Hematopoietic multipotent progenitor cell treated with erythropoietin and hydrocortisone succinate and interleukin-3 and kit ligand, for 6 days (in vitro differentiated cells): ENCODE measurements around the gene PRR14L.
"Not testable (repeated sequence)": the region's sequence is repeated elsewhere in the genome, so short reads cannot be mapped to it uniquely, and the experiment has no call there.

Source experiments
- DNase-seq: peaks from one replicate; pipeline ENCODE4 v3.0.0-alpha.2; 2015

PRR14L gene

DNA sequence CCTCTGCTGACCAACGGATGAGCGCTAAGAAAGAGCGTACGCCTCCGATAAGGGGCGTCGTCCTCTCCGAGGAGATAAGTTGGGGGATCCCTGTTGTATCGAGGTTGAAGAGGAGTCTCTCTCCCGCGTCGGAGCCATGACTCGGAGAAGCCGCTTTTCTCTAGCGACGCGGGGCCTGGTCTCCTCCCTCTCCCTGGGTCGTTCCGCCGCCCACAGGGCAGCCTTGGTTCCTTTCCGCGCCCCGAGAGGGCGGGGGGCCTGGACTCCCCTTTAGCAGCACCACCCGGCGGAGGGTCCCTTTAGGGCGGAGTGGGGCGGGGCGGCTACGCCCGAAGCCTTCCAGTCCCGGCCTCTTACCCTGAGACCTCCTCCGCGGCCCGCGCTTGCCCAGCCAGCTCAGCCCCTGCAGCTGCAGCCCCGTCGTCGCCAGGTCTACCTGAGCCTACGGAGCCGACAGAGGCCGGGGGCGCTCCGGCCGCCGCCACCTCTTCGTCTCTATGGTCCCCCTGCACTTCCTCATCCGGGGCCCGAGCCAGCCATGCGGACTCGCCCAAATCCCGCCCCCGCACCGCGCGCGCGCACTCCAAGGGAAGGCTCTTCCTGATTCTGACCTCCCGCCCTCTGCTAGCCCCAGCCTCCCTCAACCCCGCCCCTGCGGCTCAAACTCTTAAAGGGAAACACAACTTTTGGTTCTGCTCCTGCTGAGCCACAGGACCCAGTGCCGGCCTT lies at the start of gene PRR14L:
TSS of gene PRR14L (minus strand) at position 497 of the 729 bp plus-strand sequence. CDS start 11,272 bp downstream, outside the sequence.
- peak; percentile 98 for DNase-seq

DNA sequence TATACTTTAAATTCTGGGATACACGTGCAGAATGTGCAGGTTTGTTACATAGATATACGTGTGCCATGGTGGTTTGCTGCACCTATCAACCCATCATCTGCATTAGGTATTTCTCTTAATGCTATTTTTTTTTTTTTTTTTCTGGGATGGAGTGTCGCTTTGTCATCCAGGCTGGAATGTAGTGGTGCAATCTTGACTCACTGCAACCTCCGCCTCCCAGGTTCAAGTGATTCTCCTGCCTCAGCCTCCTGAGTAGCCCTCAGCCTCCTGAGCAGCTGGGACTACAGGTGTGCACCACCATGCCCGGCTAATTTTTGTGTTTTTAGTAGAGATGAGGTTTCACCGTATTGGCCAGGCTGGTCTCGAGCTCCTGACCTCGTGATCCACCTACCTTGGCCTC lies 49.4 kb upstream of the PRR14L start:
- not testable (repeated sequence) for DNase-seq

DNA sequence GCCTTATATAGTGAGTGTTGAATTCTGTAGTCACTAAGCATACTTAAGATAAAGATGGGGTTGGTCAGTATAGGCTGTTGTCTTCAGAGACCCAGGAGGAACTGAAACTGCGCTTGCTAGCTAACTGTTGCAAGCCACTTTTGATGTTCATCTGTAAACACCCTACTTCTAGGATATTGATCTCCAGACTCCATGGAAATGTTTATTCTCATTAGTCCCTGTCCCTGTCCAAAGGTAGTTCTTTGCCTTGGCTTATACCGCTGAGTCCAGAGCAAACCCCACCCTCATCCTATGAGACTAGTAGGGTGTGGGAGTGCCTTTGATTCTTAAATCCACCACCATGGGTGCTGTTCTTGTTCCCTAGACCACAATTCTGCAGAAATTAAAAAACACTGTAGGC lies 40.3 kb upstream of the PRR14L start:
- peak; percentile 17 for DNase-seq

- DNase-seq: peak; percentile 78
Observed at GRCh38 chr22:31789803-31790202, 39.9 kb upstream of the PRR14L start.

- no peak for DNase-seq
Observed at GRCh38 chr22:31776231-31776630, 26.3 kb upstream of the PRR14L start.

GRCh38 chr22:31773416-31773815 lies 23.5 kb upstream of the PRR14L start:
- DNase-seq: no peak

DNA sequence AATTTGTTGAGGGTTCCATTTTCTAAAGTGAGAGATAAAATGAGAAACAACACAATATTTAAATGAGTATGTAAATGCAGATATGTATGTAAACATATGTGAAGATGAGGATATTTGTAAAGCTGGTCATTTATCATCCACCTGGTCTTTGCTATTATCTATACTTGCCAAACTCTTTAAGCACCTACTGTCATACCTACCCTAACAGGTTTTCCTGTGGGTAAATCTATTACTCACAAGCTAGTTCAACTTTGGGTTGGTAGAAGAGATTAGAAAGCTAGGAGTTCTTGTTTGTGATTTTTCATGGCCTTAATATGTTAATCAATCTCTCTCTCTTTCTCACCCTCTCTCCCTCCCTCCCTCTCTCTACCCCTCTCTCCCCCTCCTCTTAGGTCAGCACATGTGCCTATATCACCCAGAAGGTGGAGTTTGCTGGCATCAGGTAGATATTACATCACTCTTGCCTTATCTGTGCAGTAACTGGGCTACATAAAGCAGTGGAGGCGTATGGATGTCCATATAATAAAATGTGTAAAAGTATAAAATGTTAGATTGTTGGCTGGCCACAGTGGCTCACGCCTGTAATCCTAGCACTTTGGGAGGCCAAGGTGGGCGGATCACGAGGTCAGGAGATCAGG lies 18.6 kb upstream of the PRR14L start:
- DNase-seq: no peak

GRCh38 chr22:31764785-31765184 lies 14.9 kb upstream of the PRR14L start:
- peak; percentile 43 for DNase-seq

DNA sequence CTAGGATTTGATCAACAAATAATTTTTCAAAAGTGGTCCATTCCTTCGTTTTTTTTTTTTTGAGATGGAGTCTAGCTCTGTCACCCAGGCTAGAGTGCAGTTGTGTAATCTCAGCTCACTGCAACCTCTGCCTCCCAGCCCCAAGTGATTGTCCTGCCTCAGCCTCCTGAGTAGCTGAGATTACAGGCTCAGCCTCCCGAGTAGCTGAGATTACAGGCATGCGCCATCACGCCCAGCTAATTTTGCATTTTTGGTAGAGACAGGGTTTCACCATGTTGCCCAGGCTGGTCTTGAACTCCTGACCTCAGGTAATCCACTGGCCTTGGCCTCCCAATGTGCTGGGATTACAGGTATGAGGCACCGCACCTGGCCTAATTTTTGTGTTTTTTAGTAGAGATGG lies 8.9 kb upstream of the PRR14L start:
- not testable (repeated sequence) for DNase-seq

DNA sequence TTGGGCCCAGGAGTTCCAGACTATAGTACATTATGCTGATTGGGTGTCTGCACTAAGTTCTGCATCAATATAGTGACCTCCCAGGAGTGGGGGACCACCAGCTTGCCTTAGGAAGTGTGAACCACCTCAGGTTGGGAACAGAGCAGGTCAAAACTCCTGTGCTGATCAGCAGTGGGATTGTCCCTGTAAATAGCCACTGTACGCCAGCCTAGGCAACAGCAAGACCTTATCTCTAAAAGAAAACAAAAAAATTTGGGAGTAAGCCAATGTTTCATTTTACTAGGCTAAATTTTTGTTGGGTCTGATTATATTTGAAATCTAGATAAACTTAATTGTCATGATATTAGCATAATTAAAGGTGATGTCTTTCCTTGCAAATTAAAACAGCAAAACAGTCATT lies 7.3 kb upstream of the PRR14L start:
- peak; percentile 42 for DNase-seq

DNA sequence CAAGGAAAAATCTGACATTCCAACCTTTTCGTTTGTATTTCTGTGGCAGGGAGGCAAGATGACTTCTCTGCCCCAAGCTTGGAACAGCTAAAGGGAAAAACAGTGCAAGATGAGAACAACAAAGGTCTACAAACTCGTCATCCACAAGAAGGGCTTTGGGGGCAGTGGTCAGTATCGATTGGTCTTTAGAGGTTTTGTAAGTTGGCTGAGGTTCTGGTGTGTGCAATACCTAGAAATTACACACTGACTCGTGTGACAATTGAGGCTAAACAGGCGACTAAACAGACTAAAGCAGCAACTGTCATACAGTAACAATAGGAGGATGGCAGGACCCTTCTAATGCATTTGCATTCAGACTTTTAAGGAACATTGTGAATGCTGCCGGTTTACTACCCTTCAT lies 4.9 kb upstream of the PRR14L start:
- DNase-seq: no peak

DNA sequence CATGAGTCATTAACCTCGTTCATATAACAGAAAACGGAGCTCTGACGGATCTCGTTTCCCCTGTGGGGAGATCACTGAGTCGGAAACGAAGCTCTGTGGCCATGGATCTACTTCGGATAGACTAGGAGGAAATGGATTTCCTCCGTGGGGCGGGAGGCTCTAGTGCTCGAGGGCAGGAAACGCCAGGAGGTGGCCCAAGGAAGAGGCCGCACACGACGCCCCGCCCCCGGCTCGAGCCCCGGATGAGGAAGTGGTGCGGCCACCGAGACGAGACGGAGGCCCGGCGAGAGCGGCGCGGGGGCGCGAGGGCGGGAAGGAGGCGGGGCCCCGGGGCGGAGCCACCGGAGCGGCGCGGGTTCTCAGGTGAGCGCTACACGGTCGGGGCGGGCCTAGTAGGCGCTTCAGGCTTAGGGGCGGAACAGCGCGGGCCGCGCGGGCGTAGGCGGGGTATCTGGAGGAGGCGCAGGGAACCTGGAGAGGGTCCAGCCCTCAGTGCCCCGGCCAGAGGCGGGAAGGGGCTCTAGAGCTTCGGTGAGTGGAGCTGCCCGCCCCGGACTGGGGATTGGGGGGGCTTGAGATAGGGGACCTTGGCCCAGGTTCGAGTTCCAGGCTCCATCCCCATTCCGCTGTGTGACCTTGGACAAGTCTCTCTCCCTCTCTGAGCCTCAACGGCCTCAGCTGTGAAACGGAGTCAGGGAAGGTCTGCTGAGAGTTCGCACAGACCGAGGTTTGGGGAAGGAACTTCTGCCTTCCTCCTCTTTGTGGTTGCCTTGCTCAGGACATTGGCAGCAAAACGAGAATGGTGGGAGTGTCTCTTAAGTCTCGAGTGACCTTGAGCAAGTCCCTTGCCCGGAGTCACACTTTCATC lies 3.9 kb upstream of the PRR14L start, which contains the start of gene DEPDC5:
TSS of gene DEPDC5 (plus strand) at position 386 of the 868 bp plus-strand sequence. CDS start 903 bp downstream, outside the sequence.
- peak; percentile 96 for DNase-seq

DNA sequence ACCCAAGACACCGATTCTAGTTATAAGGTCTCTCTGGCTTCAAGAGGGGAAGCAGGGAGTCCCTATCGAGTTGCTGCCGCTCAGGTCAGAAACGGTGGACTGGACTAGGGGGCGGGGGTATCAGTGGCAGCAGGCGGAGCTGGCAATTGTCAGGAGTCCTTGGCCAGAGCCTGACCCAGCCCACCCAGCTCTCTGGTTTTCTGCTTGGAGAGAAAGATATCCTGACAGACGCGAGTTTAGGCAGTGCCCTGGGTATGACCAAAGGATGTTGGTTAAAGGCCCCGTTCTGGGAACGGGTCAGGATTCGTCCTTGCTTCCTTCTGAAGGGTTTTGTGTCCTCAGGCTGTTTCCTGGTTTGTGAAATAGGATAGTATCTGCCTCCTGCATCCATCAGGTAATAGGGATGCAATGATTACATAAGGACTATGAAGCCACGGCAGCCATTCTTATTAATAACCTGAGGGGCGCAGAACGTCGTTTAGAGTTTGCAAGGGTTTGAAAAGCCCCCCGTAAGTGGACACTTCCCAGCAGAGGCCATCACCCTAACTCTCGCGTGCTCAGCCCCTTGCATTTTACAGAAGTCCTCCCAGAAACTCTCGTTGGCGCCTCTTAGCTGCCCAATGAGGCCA lies 3.2 kb upstream of the PRR14L start:
- DNase-seq: peak; percentile 83

DNA sequence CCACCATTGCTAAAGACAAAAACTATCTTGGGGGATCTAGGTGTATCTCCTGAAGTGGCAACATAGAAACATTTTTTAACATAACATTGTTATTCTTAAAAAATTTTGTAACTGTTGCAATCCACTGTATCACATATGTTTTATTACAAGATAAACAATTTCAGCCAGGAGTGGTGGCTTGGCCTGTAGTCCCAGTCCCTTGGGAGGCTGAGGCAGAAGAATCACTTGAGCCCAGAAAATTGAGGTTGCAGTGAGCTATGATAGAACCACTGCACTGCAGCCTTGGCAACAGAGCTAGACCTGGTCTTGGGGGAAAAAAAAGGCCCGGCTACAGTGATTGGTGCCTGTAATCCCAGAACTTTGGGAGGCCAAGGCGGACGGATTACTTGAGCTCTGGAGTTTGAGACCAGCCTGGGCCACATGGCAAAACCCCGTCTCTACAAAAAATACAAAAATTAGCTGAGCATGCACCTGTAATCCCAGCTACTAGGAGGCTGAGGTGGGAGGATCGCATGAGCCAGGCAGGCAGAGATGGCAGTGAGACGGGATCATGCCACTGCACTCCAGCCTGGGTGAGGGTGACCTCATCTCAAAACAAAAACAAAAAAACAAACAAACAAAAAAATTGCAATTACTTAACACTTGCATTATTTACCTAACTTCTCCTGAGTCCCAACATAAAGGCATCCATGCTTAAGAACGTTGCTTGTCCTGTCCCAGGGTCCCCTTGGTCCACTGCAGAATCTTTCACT lies 2.3 kb upstream of the PRR14L start:
- no peak for DNase-seq

- no peak for DNase-seq
Observed at GRCh38 chr22:31750365-31751284, 693 bp upstream of the PRR14L start.

- DNase-seq: no peak
Observed at GRCh38 chr22:31748490-31748889, 1.4 kb downstream of the PRR14L start.

- no peak for DNase-seq
Observed at GRCh38 chr22:31747441-31747840, 2.5 kb downstream of the PRR14L start.

DNA sequence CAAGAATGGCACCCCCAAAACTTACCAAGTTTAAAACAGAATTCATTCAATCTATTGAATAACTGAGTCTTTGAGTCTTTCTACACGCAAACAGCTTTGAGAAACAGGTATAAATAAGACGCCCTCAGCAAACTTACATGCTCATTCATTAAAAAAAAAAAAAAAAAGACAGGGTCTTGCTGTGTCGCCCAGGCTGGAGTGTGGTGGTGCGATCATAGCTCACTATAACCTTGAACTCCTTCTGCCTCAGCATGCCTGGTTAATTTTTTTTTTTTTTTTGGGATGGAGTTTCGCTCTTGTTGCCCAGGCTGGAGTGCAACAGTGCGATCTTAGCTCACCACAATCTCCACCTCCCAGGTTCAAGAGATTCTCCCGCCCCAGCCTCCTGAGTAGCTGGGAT lies 6.1 kb downstream of the PRR14L start:
- DNase-seq: no peak

GRCh38 chr22:31742682-31743081 lies 7.2 kb downstream of the PRR14L start:
- DNase-seq: no peak

DNA sequence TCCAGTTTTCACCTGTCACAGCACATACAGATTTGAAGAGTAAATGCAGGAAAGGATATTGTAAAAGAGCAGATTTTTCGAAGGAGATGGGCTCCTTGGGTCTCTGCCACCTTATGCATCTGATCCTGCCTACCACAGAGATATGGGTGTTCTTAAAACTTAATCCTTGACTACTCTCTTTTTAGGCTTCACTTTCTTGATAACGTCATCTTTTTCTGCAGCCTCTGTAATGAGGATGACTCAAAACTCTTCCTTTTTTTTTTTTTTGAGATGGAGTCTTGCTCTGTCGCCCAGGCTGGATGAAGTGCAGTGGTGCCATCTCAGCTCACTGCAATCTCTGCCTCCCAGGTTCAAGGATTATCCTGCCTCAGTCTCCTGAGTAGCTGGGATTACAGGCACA lies 7.8 kb downstream of the PRR14L start:
- DNase-seq: no peak

DNA sequence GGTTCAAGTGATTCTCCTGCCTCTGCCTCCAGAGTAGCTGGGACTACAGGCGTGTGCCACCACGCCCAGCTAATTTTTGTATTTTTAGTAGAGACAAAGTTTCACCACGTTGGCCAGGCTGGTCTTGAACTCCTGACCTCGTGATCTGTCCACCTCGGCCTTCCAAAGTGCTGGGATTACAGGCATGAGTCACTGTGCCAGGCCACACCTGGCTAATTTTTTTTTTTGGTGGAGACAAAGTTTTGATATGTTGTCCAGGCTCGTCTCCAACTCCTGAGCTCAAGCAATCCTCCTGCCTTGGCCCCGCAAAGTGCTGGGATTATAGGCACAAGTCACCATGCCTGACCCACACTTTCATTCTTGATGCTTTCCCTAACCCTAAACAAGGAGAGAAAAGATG lies 9.6 kb downstream of the PRR14L start:
- not testable (repeated sequence) for DNase-seq
